ENCODE data around the gene AFDN.

AFDN gene

DNA sequence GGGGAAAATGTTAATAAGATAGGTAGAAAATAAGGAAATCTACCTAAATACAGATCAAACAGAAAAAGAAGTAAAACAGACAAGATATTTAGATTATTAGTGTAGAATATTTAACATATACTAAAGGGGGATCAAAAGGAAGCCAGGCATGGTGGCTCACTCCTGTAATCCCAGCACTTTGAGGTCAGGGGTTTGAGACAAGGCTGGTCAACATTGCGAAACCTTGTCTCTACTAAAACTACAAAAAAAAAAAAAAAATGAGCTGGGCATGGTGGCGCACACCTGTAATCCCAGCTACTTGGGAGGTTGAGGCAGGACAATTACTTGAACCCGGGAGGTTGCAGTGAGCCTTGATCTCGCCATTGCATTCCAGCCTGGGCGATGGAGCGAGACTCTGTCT is 55.5 kb downstream of the AFDN start:
- no peak overlapping the region for H3K4me3 ChIP-seq (ENCODE audit: low read depth, low read length)
- TF ChIP-seq, protein P1, sequence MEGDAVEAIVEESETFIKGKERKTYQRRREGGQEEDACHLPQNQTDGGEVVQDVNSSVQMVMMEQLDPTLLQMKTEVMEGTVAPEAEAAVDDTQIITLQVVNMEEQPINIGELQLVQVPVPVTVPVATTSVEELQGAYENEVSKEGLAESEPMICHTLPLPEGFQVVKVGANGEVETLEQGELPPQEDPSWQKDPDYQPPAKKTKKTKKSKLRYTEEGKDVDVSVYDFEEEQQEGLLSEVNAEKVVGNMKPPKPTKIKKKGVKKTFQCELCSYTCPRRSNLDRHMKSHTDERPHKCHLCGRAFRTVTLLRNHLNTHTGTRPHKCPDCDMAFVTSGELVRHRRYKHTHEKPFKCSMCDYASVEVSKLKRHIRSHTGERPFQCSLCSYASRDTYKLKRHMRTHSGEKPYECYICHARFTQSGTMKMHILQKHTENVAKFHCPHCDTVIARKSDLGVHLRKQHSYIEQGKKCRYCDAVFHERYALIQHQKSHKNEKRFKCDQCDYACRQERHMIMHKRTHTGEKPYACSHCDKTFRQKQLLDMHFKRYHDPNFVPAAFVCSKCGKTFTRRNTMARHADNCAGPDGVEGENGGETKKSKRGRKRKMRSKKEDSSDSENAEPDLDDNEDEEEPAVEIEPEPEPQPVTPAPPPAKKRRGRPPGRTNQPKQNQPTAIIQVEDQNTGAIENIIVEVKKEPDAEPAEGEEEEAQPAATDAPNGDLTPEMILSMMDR (IDR thresholded peaks at IDR 0.05; ENCODE audit: control insufficient read depth, extremely low read depth, insufficient read depth), result no peak
- DNase-seq (ENCODE audit: low read depth), result no peak

DNA sequence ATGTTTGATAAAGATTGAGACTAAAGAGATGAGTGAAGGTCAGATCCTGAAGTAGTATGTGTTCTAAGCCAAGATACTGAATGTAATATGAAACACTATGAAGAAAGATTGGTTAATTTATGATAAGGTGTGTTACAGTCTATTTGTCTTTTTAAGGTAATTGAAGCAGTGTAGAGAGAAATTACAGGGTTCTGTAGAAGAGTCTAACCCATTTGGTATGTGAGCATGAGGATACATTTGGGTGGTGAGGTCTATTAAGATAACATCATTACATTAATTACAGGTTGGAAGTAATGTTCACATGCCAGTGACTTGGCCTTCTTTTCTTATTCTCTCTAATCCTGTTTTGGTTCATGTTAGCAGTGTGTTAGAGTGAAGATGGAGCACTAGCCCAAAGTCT is 61.4 kb downstream of the AFDN start:
- H3K4me3 ChIP-seq (ENCODE audit: low read depth, low read length), result no peak overlapping the region
- no peak for DNase-seq (ENCODE audit: low read depth)
- TF ChIP-seq, protein P1 (IDR thresholded peaks at IDR 0.05; ENCODE audit: control insufficient read depth, extremely low read depth, insufficient read depth), result no peak

DNA sequence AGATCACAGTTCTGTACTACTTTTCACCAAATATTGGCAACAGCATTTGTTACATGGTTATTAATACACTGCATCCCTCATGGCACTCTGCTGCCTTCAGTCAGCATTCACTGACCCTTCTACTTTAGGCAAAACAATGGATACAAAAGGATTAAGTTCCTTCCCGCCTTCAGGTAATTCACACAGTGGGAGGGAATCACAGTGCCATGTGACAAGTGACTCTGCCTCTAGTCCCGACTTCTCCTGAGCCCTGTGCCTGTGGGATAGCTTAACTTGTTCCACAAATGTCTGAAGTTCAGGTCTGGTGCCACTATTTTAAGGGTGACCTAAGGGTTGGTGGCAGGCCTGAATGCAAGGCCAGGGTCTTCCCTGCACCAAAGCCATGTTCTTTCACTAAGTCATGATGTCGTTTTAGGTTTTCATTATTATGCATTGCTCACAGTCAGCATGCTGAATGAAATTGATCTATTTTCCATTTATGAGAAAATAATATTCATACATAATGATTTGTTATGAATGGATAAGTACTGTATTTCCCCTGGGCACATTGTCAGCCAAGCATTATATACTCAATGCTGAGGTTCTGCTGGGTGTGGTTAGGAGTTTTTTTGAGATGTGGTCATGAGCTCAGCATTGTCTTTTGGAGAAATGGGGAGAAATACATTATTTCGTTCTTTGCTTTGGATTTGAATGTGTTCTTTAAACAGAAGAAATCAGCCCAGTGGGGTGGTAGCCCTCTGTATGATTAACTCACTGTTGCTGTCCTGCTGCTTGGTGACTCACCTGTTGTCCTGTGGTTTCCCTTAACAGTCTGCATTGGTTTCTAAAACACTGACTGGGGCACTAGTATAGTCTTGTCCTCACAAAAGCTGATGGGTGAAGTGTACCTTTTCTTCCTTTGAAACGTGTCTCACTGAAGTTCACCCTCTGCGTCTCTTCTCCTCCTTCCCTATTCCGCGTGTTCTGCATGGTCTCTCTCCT is 66.4 kb downstream of the AFDN start:
- no peak overlapping the region for H3K4me3 ChIP-seq (ENCODE audit: low read depth, low read length)
- TF ChIP-seq, protein P1 (IDR thresholded peaks at IDR 0.05; ENCODE audit: control insufficient read depth, extremely low read depth, insufficient read depth), result no peak
- no peak for DNase-seq (ENCODE audit: low read depth)

DNA sequence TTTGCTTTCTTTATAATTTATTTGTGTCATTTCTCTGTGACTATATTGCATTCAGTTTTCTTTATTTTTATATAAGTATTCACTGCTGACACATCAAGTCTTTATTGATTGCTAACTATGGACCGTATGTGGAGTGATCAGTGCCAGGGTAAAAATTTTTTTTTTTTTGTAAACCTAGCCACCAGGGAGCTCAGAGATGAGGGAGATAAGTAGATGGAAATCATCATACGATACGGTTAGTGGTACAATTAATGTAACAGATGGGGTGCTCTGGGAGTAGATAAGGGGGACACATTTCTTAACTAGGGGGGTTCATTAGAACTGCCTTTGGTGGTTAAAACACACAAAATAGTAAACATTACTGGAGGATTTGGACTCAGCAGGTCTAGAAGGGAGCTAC is 68.3 kb downstream of the AFDN start:
- TF ChIP-seq, protein P1 (IDR thresholded peaks at IDR 0.05; ENCODE audit: control insufficient read depth, extremely low read depth, insufficient read depth), result no peak
- H3K4me3 ChIP-seq (ENCODE audit: low read depth, low read length), result no peak overlapping the region
- no peak for DNase-seq (ENCODE audit: low read depth)

DNA sequence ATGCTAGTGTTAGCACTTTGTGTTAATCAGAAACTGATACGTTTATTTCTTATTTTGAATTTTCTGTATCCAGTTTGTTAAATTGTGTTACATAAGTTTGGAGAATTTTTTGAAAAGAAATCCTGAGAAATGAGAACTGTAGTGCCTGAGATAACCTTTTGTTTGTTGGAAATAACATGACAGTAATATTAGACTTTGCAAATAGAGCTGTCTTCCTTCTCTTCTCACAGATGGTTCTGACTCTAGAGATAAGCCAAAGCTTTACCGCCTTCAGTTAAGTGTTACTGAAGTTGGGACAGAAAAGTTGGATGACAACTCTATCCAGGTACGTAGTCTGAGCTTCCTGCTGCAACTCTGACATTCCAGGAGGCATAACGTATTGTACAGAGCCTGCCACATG is 69.9 kb downstream of the AFDN start:
- no peak overlapping the region for H3K4me3 ChIP-seq (ENCODE audit: low read depth, low read length)
- DNase-seq (ENCODE audit: low read depth), result no peak
- TF ChIP-seq, protein P1 (IDR thresholded peaks at IDR 0.05; ENCODE audit: control insufficient read depth, extremely low read depth, insufficient read depth), result no peak

DNA sequence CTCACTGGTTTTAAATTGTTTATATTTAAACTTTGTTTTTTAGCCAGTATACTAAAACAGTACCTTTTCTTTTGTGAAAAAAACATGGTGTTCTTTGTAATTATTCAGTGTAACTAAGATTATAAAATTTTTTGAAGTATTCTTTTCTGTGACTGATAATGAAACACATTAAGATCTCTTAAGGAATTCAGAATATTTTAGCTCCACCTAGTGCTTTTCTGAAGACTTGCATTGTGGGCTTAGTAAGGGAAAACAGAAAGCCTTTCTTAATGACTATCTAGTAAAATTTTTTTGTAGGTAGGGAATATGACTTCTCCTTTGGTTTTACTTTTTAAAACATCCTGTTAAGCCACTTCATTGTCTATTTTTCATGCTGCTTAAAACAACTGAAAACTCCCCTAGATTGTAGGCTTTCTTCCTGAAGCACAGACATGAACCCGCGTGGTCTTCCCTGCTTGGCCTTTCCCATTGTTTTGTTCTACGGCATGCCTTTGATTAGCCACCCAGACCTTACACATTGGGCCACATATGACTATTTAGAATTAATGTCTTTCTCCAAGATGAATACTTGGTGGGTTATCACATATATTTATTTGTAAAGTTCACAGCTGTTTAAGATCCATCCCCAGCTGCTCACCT is 72.1 kb downstream of the AFDN start:
- no peak overlapping the region for H3K4me3 ChIP-seq (ENCODE audit: low read depth, low read length)
- no peak for DNase-seq (ENCODE audit: low read depth)
- TF ChIP-seq, protein P1 (IDR thresholded peaks at IDR 0.05; ENCODE audit: control insufficient read depth, extremely low read depth, insufficient read depth), result peak; percentile 59
